IPS-18a (cell line): ENCODE measurements around the gene PNO1.

ENCODE experiments used
- H3K27ac ChIP-seq: one replicate; pipeline ENCODE4 v1.5.1; 2013; ENCODE audit warnings: low read length
- H3K27me3 ChIP-seq: one replicate; pipeline ENCODE4 v1.6.1; 2013; ENCODE audit warnings: mild to moderate bottlenecking, low read length; ENCODE audit not compliant: control insufficient read depth, insufficient read depth
- H3K36me3 ChIP-seq: one replicate; pipeline ENCODE4 v1.6.1; 2013; ENCODE audit warnings: low read depth, low read length; ENCODE audit not compliant: control insufficient read depth
- H3K4me1 ChIP-seq: one replicate; pipeline ENCODE4 v1.6.1; 2013; ENCODE audit warnings: low read depth, low read length; ENCODE audit not compliant: control insufficient read depth
- H3K4me3 ChIP-seq: one replicate; pipeline ENCODE4 v1.5.1; 2013; ENCODE audit warnings: low read length
- H3K9ac ChIP-seq: one replicate; pipeline ENCODE4 v1.6.1; 2013; ENCODE audit warnings: mild to moderate bottlenecking, low read length, moderate library complexity
- H3K9me3 ChIP-seq: one replicate; pipeline ENCODE4 v1.6.1; 2013; ENCODE audit warnings: low read depth, low read length; ENCODE audit not compliant: control insufficient read depth

PNO1 gene

GRCh38 chr2:68182902-68183301 is 25.2 kb downstream of the PNO1 start:
- no peaks in the 10 kb centered on the region for H3K4me1 ChIP-seq
- H3K27me3 ChIP-seq = no peaks in the 10 kb centered on the region
- H3K9me3 ChIP-seq = no peaks in the 10 kb centered on the region
- H3K36me3 ChIP-seq = peaks cover 30% of the 10 kb centered on the region
- H3K27ac ChIP-seq = no peak overlapping the region
- H3K4me3 ChIP-seq = no peak overlapping the region
- no peak overlapping the region for H3K9ac ChIP-seq

- Histone ChIP-seq H3K27ac (no peak overlapping the region), H3K4me1 (no peaks in the 10 kb centered on the region), H3K27me3 (no peaks in the 10 kb centered on the region), H3K9me3 (no peaks in the 10 kb centered on the region), H3K36me3 (peaks cover 24% of the 10 kb centered on the region), H3K9ac (no peak overlapping the region), H3K4me3 (no peak overlapping the region)
Observed at GRCh38 chr2:68185541-68186164, 28.0 kb downstream of the PNO1 start.

- Histone ChIP-seq H3K27ac (no peak overlapping the region), H3K9me3 (no peaks in the 10 kb centered on the region), H3K4me1 (no peaks in the 10 kb centered on the region), H3K9ac (no peak overlapping the region), H3K27me3 (no peaks in the 10 kb centered on the region), H3K4me3 (no peak overlapping the region), H3K36me3 (peaks cover 12% of the 10 kb centered on the region)
Observed at GRCh38 chr2:68187329-68187728, 29.6 kb downstream of the PNO1 start.

- Histone ChIP-seq H3K4me3 (no peak overlapping the region), H3K27ac (no peak overlapping the region), H3K27me3 (no peaks in the 10 kb centered on the region), H3K36me3 (peaks cover 7% of the 10 kb centered on the region), H3K9me3 (no peaks in the 10 kb centered on the region), H3K4me1 (no peaks in the 10 kb centered on the region), H3K9ac (no peak overlapping the region)
Observed at GRCh38 chr2:68188831-68189230, 31.1 kb downstream of the PNO1 start.

- Histone ChIP-seq H3K4me3 (no peak overlapping the region), H3K27me3 (no peaks in the 10 kb centered on the region), H3K9ac (no peak overlapping the region), H3K9me3 (no peaks in the 10 kb centered on the region), H3K27ac (no peak overlapping the region), H3K4me1 (no peaks in the 10 kb centered on the region), H3K36me3 (peaks cover 4% of the 10 kb centered on the region)
Observed at GRCh38 chr2:68189991-68190784, 32.5 kb downstream of the PNO1 start.

GRCh38 chr2:68190991-68191731 is 33.5 kb downstream of the PNO1 start:
- no peaks in the 10 kb centered on the region for H3K27me3 ChIP-seq
- H3K4me3 ChIP-seq = no peak overlapping the region
- H3K36me3 ChIP-seq = peaks cover 3% of the 10 kb centered on the region
- H3K27ac ChIP-seq = no peak overlapping the region
- no peaks in the 10 kb centered on the region for H3K4me1 ChIP-seq
- H3K9ac ChIP-seq = no peak overlapping the region
- no peaks in the 10 kb centered on the region for H3K9me3 ChIP-seq

GRCh38 chr2:68193144-68193543 is 35.5 kb downstream of the PNO1 start:
- Histone ChIP-seq H3K27me3 (no peaks in the 10 kb centered on the region), H3K9ac (no peak overlapping the region), H3K27ac (no peak overlapping the region), H3K4me3 (no peak overlapping the region), H3K9me3 (no peaks in the 10 kb centered on the region), H3K4me1 (no peaks in the 10 kb centered on the region), H3K36me3 (no peaks in the 10 kb centered on the region)

- Histone ChIP-seq H3K27ac (no peak overlapping the region), H3K9me3 (no peaks in the 10 kb centered on the region), H3K4me3 (no peak overlapping the region), H3K4me1 (no peaks in the 10 kb centered on the region), H3K36me3 (no peaks in the 10 kb centered on the region), H3K9ac (no peak overlapping the region), H3K27me3 (no peaks in the 10 kb centered on the region)
Observed at GRCh38 chr2:68193787-68194372, 36.2 kb downstream of the PNO1 start.

GRCh38 chr2:68195096-68195495 is 37.4 kb downstream of the PNO1 start:
- H3K27ac ChIP-seq = no peak overlapping the region
- no peaks in the 10 kb centered on the region for H3K36me3 ChIP-seq
- H3K9ac ChIP-seq = no peak overlapping the region
- H3K9me3 ChIP-seq = no peaks in the 10 kb centered on the region
- no peaks in the 10 kb centered on the region for H3K4me1 ChIP-seq
- H3K27me3 ChIP-seq = no peaks in the 10 kb centered on the region
- no peak overlapping the region for H3K4me3 ChIP-seq

GRCh38 chr2:68196120-68196716 is 38.5 kb downstream of the PNO1 start:
- Histone ChIP-seq H3K4me3 (no peak overlapping the region), H3K4me1 (no peaks in the 10 kb centered on the region), H3K9me3 (no peaks in the 10 kb centered on the region), H3K27ac (no peak overlapping the region), H3K27me3 (no peaks in the 10 kb centered on the region), H3K9ac (no peak overlapping the region), H3K36me3 (no peaks in the 10 kb centered on the region)

- H3K4me1 ChIP-seq = no peaks in the 10 kb centered on the region
- no peak overlapping the region for H3K4me3 ChIP-seq
- no peaks in the 10 kb centered on the region for H3K36me3 ChIP-seq
Observed at GRCh38 chr2:68200157-68200787, 42.6 kb downstream of the PNO1 start.

More at GRCh38 chr2:68200157-68200787, 42.6 kb downstream of the PNO1 start:
- Histone ChIP-seq H3K27me3 (no peaks in the 10 kb centered on the region), H3K9ac (no peak overlapping the region), H3K27ac (no peak overlapping the region), H3K9me3 (no peaks in the 10 kb centered on the region)
